IMR-90 (cell line): ENCODE data around the gene C9orf152. TPM values are rescaled to one million over a fixed set of nuclear protein-coding genes. Genes with fewer than 3 reads are reported as not detected.

Experiments
- ATAC-seq: fragments of 200-7000 bp; cut with Tn5 transposase; 2 replicates; pipeline ENCODE4 v1.9.1; 2020; ENCODE audit warnings: low read depth, mild to moderate bottlenecking, moderate library complexity
- BruUV-seq: library from RNA; stranded (reverse); fragments of 400-500 nt; replicated peaks from 2 replicates; lab custom pipeline; 2021; lab: Mats Ljungman, UMichigan
- CTCF ChIA-PET: fragments of 300-600 bp; formaldehyde crosslinking; extraction: SDS; loops from one replicate; lab custom pipeline; 2021; ENCODE audit warnings: antibody characterized with exemption; lab: Yijun Ruan, JAX
- POLR2A ChIA-PET: fragments of 300-600 bp; sonication (Branson Sonifier 250); formaldehyde crosslinking; loops from one replicate; lab custom pipeline; 2022; ENCODE audit warnings: antibody characterized with exemption; ENCODE audit not compliant: unreplicated experiment; lab: Charles Lee
- DNase-seq: peaks from one replicate; pipeline ENCODE4 v3.0.0; 2013
- H2AFZ ChIP-seq: replicated peaks from 2 replicates; pipeline ENCODE3; 2013; ENCODE audit warnings: low read length, mild to moderate bottlenecking; ENCODE audit not compliant: poor library complexity
- H2AK5ac ChIP-seq: 2 replicates; pipeline ENCODE4 v1.6.1; 2013; ENCODE audit warnings: low read depth, low read length, inconsistent platforms
- H2AK9ac ChIP-seq: replicated peaks from 2 replicates; pipeline ENCODE3; 2013; ENCODE audit warnings: mild to moderate bottlenecking, low read depth, low read length, moderate library complexity; ENCODE audit not compliant: poor library complexity
- H2BK120ac ChIP-seq: 2 replicates; pipeline ENCODE4 v1.6.1; 2013; ENCODE audit warnings: low read depth, low read length, inconsistent platforms
- H2BK15ac ChIP-seq: 3 replicates; pipeline ENCODE4 v1.6.1; 2013; ENCODE audit warnings: low read depth, low read length, inconsistent platforms
- H2BK20ac ChIP-seq: 2 replicates; pipeline ENCODE4 v1.6.1; 2013; ENCODE audit warnings: low read depth, mild to moderate bottlenecking, inconsistent platforms, low read length, moderate library complexity
- H2BK5ac ChIP-seq: 2 replicates; pipeline ENCODE4 v1.6.1; 2013; ENCODE audit warnings: mild to moderate bottlenecking, low read depth, low read length, inconsistent platforms; ENCODE audit not compliant: poor library complexity, severe bottlenecking
- H3K14ac ChIP-seq: replicated peaks from 2 replicates; pipeline ENCODE4 v1.6.1; 2013; ENCODE audit warnings: low read depth, low read length, inconsistent platforms
- H3K18ac ChIP-seq: 2 replicates; pipeline ENCODE4 v1.6.1; 2013; ENCODE audit warnings: low read depth, low read length, control low read depth
- H3K23ac ChIP-seq: 2 replicates; pipeline ENCODE4 v1.6.1; 2013; ENCODE audit warnings: low read depth, low read length, inconsistent platforms
- H3K27ac ChIP-seq: 2 replicates; pipeline ENCODE4 v1.5.1; 2013; ENCODE audit warnings: mild to moderate bottlenecking, control low read depth, low read length; ENCODE audit not compliant: insufficient read depth
- H3K27me3 ChIP-seq: 2 replicates; pipeline ENCODE4 v1.6.1; 2013; ENCODE audit warnings: low read length; ENCODE audit not compliant: control insufficient read depth, insufficient read depth
- H3K36me3 ChIP-seq: 2 replicates; pipeline ENCODE4 v1.6.1; 2013; ENCODE audit warnings: low read length, mixed read lengths; ENCODE audit not compliant: control insufficient read depth, insufficient read depth
- H3K4ac ChIP-seq: 2 replicates; pipeline ENCODE4 v1.6.1; 2013; ENCODE audit warnings: low read depth, low read length, inconsistent platforms
- H3K4me1 ChIP-seq: 2 replicates; pipeline ENCODE4 v1.6.1; 2013; ENCODE audit warnings: low read length, mixed read lengths; ENCODE audit not compliant: control insufficient read depth, insufficient read depth
- H3K4me2 ChIP-seq: 2 replicates; pipeline ENCODE4 v1.6.1; 2013; ENCODE audit warnings: low read depth, mild to moderate bottlenecking, control low read depth, low read length, moderate library complexity
- H3K4me3 ChIP-seq: 2 replicates; pipeline ENCODE4 v1.5.1; 2013; ENCODE audit warnings: low read depth, mild to moderate bottlenecking, control low read depth, low read length, moderate library complexity; ENCODE audit not compliant: insufficient read depth
- H3K56ac ChIP-seq: 2 replicates; pipeline ENCODE4 v1.6.1; 2013; ENCODE audit warnings: low read length, inconsistent platforms; ENCODE audit not compliant: insufficient read depth; ENCODE audit errors: extremely low read depth
- H3K79me1 ChIP-seq, 2 experiments: 2 replicates each; pipeline ENCODE4 v1.6.1; 2013; ENCODE audit warnings: low read length in 2 of 2, inconsistent platforms in 1 of 2, low read depth in 1 of 2
- H3K9ac ChIP-seq: 2 replicates; pipeline ENCODE4 v1.6.1; 2013; ENCODE audit warnings: low read depth, low read length, control low read depth
- H3K9me1 ChIP-seq: 2 replicates; pipeline ENCODE4 v1.6.1; 2013; ENCODE audit warnings: low read length, inconsistent platforms; ENCODE audit not compliant: insufficient read depth
- H3K9me3 ChIP-seq: 2 replicates; pipeline ENCODE4 v1.6.1; 2013; ENCODE audit warnings: low read length; ENCODE audit not compliant: control insufficient read depth, insufficient read depth
- H4K20me1 ChIP-seq: 2 replicates; pipeline ENCODE4 v1.6.1; 2013; ENCODE audit warnings: low read length, inconsistent platforms; ENCODE audit not compliant: insufficient read depth
- H4K5ac ChIP-seq: 2 replicates; pipeline ENCODE4 v1.6.1; 2013; ENCODE audit warnings: mild to moderate bottlenecking, low read depth, low read length, control low read depth
- H4K8ac ChIP-seq, 2 experiments: 2 replicates each; pipeline ENCODE4 v1.6.1; 2013; ENCODE audit warnings: low read depth in 2 of 2, low read length in 2 of 2, control low read depth in 1 of 2, inconsistent platforms in 1 of 2
- H4K91ac ChIP-seq: 2 replicates; pipeline ENCODE4 v1.6.1; 2013; ENCODE audit warnings: low read depth, low read length, inconsistent platforms; ENCODE audit not compliant: insufficient read depth
- CTCF ChIP-seq: conservative IDR thresholded peaks from 2 replicates; pipeline ENCODE4 v1.5.1; 2012; ENCODE audit warnings: mild to moderate bottlenecking, low read depth, low read length, improper control_type of control experiment
- FOS ChIP-seq: fragments of 150-350 bp; IDR thresholded peaks from 2 replicates; pipeline ENCODE4 v1.6.1; 2016; ENCODE audit warnings: low read depth, low read length
- RAD21 ChIP-seq: IDR thresholded peaks from 2 replicates; pipeline ENCODE4 v1.6.1; 2012; ENCODE audit warnings: low read length, improper control_type of control experiment
- RCOR1 ChIP-seq: IDR thresholded peaks from 2 replicates; pipeline ENCODE4 v1.6.1; 2012; ENCODE audit warnings: mild to moderate bottlenecking, low read length, improper control_type of control experiment; ENCODE audit not compliant: insufficient replicate concordance
- SMC3 ChIP-seq: fragments of 150-350 bp; IDR thresholded peaks from 2 replicates; pipeline ENCODE4 v1.6.1; 2016; ENCODE audit warnings: low read depth, mild to moderate bottlenecking, antibody characterized with exemption, low read length, moderate library complexity
- whole genome bisulfite sequencing, 2 experiments: methylation state at CpG; one replicate each; pipeline versions ENCODE4 v1.1.5 to v1.1.7; 2013; ENCODE audit warnings: missing lambda C conversion rate in 2 of 2; ENCODE audit not compliant: insufficient read length in 1 of 2; ENCODE audit errors: extremely low coverage in 2 of 2; 5-methylcytosine and 5-hydroxymethylcytosine counted together
- dilution Hi-C: fragments of 300-500 bp; cut with HindIII; formaldehyde crosslinking; loops from one replicate; pipeline ENCODE4 v1.14.3; 2018; ENCODE audit warnings: low sequenced_read_pairs; ENCODE audit not compliant: unreplicated experiment
- in situ Hi-C: fragments of 300-500 bp; cut with MboI; formaldehyde crosslinking; loops from 3 replicates; pipeline ENCODE4 v1.14.3; 2019; ENCODE audit warnings: low sequenced_read_pairs, inconsistent platforms, mixed read lengths
- intact Hi-C: fragments of 100-400 bp; cut with micrococcal nuclease; formaldehyde crosslinking; loops from 2 replicates; pipeline ENCODE4 v1.10.0; 2022
- polyA plus RNA-seq, 3 experiments: library from polyadenylated mRNA; depleted of rRNA; stranded (reverse); fragments of >200 nt; gene quantifications; 2 replicates each; pipeline ENCODE4 v1.2.3, GENCODE V29; 2012; ENCODE audit warnings: low replicate concordance in 1 of 3
- total RNA-seq: library from RNA; depleted of rRNA; stranded (reverse); fragments of >200 nt; gene quantifications from 2 replicates; pipeline ENCODE4 v1.2.3, GENCODE V29; 2012
- TF ChIP-seq, protein P1 (sequence below): fragments of 150-350 bp; IDR thresholded peaks from 2 replicates; pipeline ENCODE4 v1.6.1; 2016; ENCODE audit warnings: low read depth, mild to moderate bottlenecking, low read length, moderate library complexity, borderline replicate concordance

The C9orf152 gene
- total and polyA plus RNA-seq, 2 of the 4 experiments (the other 2 are of a cell fraction): not detected

- Histone ChIP-seq H4K8ac (no peak overlapping the region), H4K91ac (no peak overlapping the region), H3K27ac (no peak overlapping the region), H4K5ac (no peak overlapping the region), H3K36me3 (no peaks in the 10 kb centered on the region), H2BK120ac (no peak overlapping the region), H2AK5ac (no peak overlapping the region), H2BK15ac (no peak overlapping the region), H3K23ac (no peak overlapping the region), H3K9ac (no peak overlapping the region), H3K4ac (no peak overlapping the region), H3K18ac (no peak overlapping the region), H3K4me3 (no peak overlapping the region), H3K79me1 (no peaks in the 10 kb centered on the region), H4K20me1 (no peaks in the 10 kb centered on the region), H2AK9ac (no peak overlapping the region), H2BK20ac (no peak overlapping the region), H2AFZ (no peak overlapping the region), H3K14ac (no peak overlapping the region), H3K9me1 (no peaks in the 10 kb centered on the region), H3K27me3 (peaks cover 7% of the 10 kb centered on the region), H2BK5ac (no peak overlapping the region), H3K56ac (no peak overlapping the region), H3K9me3 (no peaks in the 10 kb centered on the region), H3K4me1 (peaks cover under 1% of the 10 kb centered on the region), H3K4me2 (no peak overlapping the region)
- BruUV-seq: no TSS peak
- dilution Hi-C loops: no loop called here
- intact Hi-C loops: no loop called here
- ChIA-PET CTCF (interaction anchor here (0.7 to 1.6 kb wide), 5 partner anchors 10 to 287 kb away, joined by 3 to 6 read pairs (median 4); no protein-coding TSS in a partner anchor), POLR2A (no interaction called here)
- in situ Hi-C loops: loop anchor here (25.0 kb wide), 2 partner anchors 415 to 865 kb away; no protein-coding TSS in a partner anchor
- 100% methylated on average over 1 of the region's 11 CpGs; no CpG with 5 or more reads in 1 of the 2 experiments for WGBS, 2 experiments
- TF ChIP-seq, protein P1, sequence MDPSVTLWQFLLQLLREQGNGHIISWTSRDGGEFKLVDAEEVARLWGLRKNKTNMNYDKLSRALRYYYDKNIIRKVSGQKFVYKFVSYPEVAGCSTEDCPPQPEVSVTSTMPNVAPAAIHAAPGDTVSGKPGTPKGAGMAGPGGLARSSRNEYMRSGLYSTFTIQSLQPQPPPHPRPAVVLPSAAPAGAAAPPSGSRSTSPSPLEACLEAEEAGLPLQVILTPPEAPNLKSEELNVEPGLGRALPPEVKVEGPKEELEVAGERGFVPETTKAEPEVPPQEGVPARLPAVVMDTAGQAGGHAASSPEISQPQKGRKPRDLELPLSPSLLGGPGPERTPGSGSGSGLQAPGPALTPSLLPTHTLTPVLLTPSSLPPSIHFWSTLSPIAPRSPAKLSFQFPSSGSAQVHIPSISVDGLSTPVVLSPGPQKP: no peak
- peak; percentile 45 for TF ChIP-seq CTCF
- TF ChIP-seq RAD21: peak; percentile 37
- 0 out of 2 replicates have a peak, but pooled peaks have one; percentile 5 for TF ChIP-seq SMC3
- TF ChIP-seq FOS: no peak
- no peak for TF ChIP-seq RCOR1
- no peak for DNase-seq
- peak; percentile 37 for ATAC-seq
Observed at GRCh38 chr9:110197330-110198187, 10.4 kb downstream of the C9orf152 start.
